Neural cell (in vitro differentiated cells): ENCODE measurements around the gene MICAL2. TPM values are rescaled to one million over a fixed set of nuclear protein-coding genes. Genes with fewer than 3 reads are reported as not detected.

Experiments
- H2AFZ ChIP-seq: fragments of 200-600, 300-800 bp; sonication (generic), shearing (Covaris generic); 2 replicates; pipeline ENCODE4 v1.6.0; 2014; ENCODE audit warnings: low read depth, mild to moderate bottlenecking, antibody characterized with exemption, low read length, moderate library complexity
- H3F3A ChIP-seq: fragments of 200-600 bp; shearing (Covaris generic); 2 replicates; pipeline ENCODE4 v1.6.1; 2016; ENCODE audit warnings: mild to moderate bottlenecking, moderate library complexity, mixed read lengths, antibody characterized with exemption, low read length; ENCODE audit not compliant: insufficient read depth, poor library complexity, severe bottlenecking
- H3K27ac ChIP-seq: fragments of 200-600, 300-800 bp; sonication (generic), shearing (Covaris generic); 2 replicates; pipeline ENCODE4 v1.5.1; 2014; ENCODE audit warnings: mild to moderate bottlenecking, low read length, moderate library complexity
- H3K27me3 ChIP-seq: fragments of 300-800, 200-600 bp; sonication (generic), shearing (Covaris generic); 2 replicates; pipeline ENCODE4 v1.6.0; 2014; ENCODE audit warnings: mild to moderate bottlenecking, low read depth, low read length, moderate library complexity; ENCODE audit not compliant: insufficient read depth
- H3K36me3 ChIP-seq: fragments of 300-800, 200-600 bp; sonication (generic), shearing (Covaris generic); 2 replicates; pipeline ENCODE4 v1.5.1; 2014; ENCODE audit warnings: mild to moderate bottlenecking, antibody characterized with exemption, low read length, moderate library complexity; ENCODE audit not compliant: insufficient read depth
- H3K4me2 ChIP-seq: fragments of 300-800, 200-600 bp; sonication (generic), shearing (Covaris generic); 2 replicates; pipeline ENCODE4 v1.6.0; 2014; ENCODE audit warnings: mild to moderate bottlenecking, low read length
- H3K4me3 ChIP-seq: fragments of 300-800, 200-600 bp; sonication (generic), shearing (Covaris generic); 2 replicates; pipeline ENCODE4 v1.5.1; 2014; ENCODE audit warnings: mild to moderate bottlenecking, low read length, moderate library complexity
- H3K79me2 ChIP-seq: fragments of 200-600 bp; shearing (Covaris generic); replicated peaks from 2 replicates; pipeline ENCODE4 v1.6.0; 2014; ENCODE audit warnings: mild to moderate bottlenecking, low read length, moderate library complexity; ENCODE audit not compliant: insufficient read depth
- H3K9ac ChIP-seq: fragments of 300-800, 200-600 bp; sonication (generic), shearing (Covaris generic); 2 replicates; pipeline ENCODE4 v1.6.1; 2016; ENCODE audit warnings: mild to moderate bottlenecking, low read length, mixed read lengths
- H3K9me2 ChIP-seq: fragments of 200-600 bp; shearing (Covaris generic); 2 replicates; pipeline ENCODE4 v1.6.1; 2016; ENCODE audit warnings: mild to moderate bottlenecking, low read length, mixed read lengths; ENCODE audit not compliant: insufficient read depth
- H3K9me3 ChIP-seq: fragments of 200-600, 300-800 bp; sonication (generic), shearing (Covaris generic); 2 replicates; pipeline ENCODE4 v1.6.1; 2016; ENCODE audit warnings: mild to moderate bottlenecking, mixed run types, low read length, moderate library complexity, mixed read lengths
- H4K20me1 ChIP-seq: fragments of 200-600 bp; shearing (Covaris generic); 2 replicates; pipeline ENCODE4 v1.6.1; 2016; ENCODE audit warnings: mild to moderate bottlenecking, mixed run types; ENCODE audit not compliant: insufficient read depth
- CTCF ChIP-seq: fragments of 450-650 bp; IDR thresholded peaks from 2 replicates; pipeline ENCODE4 v1.5.1; 2014; ENCODE audit warnings: antibody characterized with exemption, mild to moderate bottlenecking, moderate library complexity; ENCODE audit not compliant: poor library complexity, severe bottlenecking
- EP300 ChIP-seq: fragments of 450-650 bp; conservative IDR thresholded peaks from 2 replicates; pipeline ENCODE4 v1.6.1; 2014; ENCODE audit warnings: antibody characterized with exemption, mild to moderate bottlenecking, moderate library complexity; ENCODE audit not compliant: poor library complexity, severe bottlenecking
- EZH2 ChIP-seq: fragments of 200-600, 300-800 bp; shearing (Covaris generic), sonication (generic); IDR thresholded peaks from 2 replicates; pipeline ENCODE4 v1.6.1; 2014; ENCODE audit warnings: antibody characterized with exemption, low read length, borderline replicate concordance, mild to moderate bottlenecking; ENCODE audit not compliant: insufficient read depth, poor library complexity, severe bottlenecking
- MXI1 ChIP-seq: fragments of 450-650 bp; conservative IDR thresholded peaks from 2 replicates; pipeline ENCODE4 v1.6.1; 2014; ENCODE audit warnings: antibody characterized with exemption, mild to moderate bottlenecking; ENCODE audit not compliant: poor library complexity, severe bottlenecking
- POLR2AphosphoS5 ChIP-seq: IDR thresholded peaks from 2 replicates; pipeline ENCODE4 v1.6.1; 2012
- RAD21 ChIP-seq: fragments of 450-650 bp; conservative IDR thresholded peaks from 2 replicates; pipeline ENCODE4 v1.6.1; 2014; ENCODE audit warnings: antibody characterized with exemption, mild to moderate bottlenecking, moderate library complexity
- SMC3 ChIP-seq: fragments of 450-650 bp; conservative IDR thresholded peaks from 2 replicates; pipeline ENCODE4 v1.6.1; 2014; ENCODE audit warnings: antibody characterized with exemption, mild to moderate bottlenecking, moderate library complexity; ENCODE audit not compliant: poor library complexity
- TAF1 ChIP-seq: IDR thresholded peaks from 2 replicates; pipeline ENCODE4 v1.6.1; 2012; ENCODE audit warnings: low read depth
- polyA plus RNA-seq: library from polyadenylated mRNA; depleted of rRNA; stranded (reverse); fragments of >200 nt; gene quantifications from 2 replicates; pipeline ENCODE4 v1.2.3, GENCODE V29; 2014
- TF ChIP-seq, protein P1 (sequence below): IDR thresholded peaks from 2 replicates; pipeline ENCODE4 v1.6.1; 2012; ENCODE audit warnings: borderline replicate concordance

The MICAL2 gene
- polyA plus RNA-seq, 1 donor from 2014 or later = 2.2 TPM

DNA sequence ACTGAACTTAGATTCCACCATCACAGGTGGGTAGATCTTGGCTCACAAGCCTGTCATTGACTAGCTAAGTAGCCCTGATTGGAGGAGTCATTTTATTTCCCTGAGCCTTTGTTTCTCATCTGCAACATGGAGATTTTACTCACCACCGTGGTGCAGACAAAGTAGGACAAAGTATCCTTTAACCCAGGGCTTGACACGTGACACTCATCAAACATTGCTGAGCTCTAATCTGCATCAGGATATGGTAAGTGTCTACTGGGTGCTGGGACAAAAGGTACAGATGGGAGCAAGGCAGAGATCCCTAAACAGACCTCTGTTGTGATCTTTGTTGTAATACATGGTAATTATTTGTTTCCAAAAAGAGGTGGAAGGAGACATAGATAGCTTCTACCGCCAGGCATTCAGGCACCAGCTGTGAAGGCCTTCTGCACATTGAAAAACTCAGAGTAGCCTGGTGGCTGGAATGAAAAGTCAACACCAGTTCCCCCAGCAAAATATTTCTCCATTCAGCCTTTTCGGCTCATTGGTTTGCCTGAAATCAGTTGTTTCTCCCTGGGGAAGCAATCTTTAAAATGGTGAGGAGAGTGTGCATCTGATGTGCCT, 18.3 kb upstream of the MICAL2 start:
- Histone ChIP-seq H3K27me3 (no peaks in the 10 kb centered on the region), H3K79me2 (no peaks in the 10 kb centered on the region), H2AFZ (no peak overlapping the region), H3K9me2 (no peaks in the 10 kb centered on the region), H3K4me3 (no peak overlapping the region), H4K20me1 (no peaks in the 10 kb centered on the region), H3K27ac (no peak overlapping the region), H3K36me3 (no peaks in the 10 kb centered on the region), H3K9me3 (no peaks in the 10 kb centered on the region), H3K4me2 (no peak overlapping the region), H3K9ac (no peak overlapping the region), H3F3A (no peaks in the 10 kb centered on the region)
- TF ChIP-seq EP300 = no peak
- no peak for TF ChIP-seq EZH2
- TF ChIP-seq CTCF = no peak
- no peak for TF ChIP-seq TAF1
- TF ChIP-seq SMC3 = no peak
- TF ChIP-seq, protein P1, sequence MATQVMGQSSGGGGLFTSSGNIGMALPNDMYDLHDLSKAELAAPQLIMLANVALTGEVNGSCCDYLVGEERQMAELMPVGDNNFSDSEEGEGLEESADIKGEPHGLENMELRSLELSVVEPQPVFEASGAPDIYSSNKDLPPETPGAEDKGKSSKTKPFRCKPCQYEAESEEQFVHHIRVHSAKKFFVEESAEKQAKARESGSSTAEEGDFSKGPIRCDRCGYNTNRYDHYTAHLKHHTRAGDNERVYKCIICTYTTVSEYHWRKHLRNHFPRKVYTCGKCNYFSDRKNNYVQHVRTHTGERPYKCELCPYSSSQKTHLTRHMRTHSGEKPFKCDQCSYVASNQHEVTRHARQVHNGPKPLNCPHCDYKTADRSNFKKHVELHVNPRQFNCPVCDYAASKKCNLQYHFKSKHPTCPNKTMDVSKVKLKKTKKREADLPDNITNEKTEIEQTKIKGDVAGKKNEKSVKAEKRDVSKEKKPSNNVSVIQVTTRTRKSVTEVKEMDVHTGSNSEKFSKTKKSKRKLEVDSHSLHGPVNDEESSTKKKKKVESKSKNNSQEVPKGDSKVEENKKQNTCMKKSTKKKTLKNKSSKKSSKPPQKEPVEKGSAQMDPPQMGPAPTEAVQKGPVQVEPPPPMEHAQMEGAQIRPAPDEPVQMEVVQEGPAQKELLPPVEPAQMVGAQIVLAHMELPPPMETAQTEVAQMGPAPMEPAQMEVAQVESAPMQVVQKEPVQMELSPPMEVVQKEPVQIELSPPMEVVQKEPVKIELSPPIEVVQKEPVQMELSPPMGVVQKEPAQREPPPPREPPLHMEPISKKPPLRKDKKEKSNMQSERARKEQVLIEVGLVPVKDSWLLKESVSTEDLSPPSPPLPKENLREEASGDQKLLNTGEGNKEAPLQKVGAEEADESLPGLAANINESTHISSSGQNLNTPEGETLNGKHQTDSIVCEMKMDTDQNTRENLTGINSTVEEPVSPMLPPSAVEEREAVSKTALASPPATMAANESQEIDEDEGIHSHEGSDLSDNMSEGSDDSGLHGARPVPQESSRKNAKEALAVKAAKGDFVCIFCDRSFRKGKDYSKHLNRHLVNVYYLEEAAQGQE = no peak
- TF ChIP-seq POLR2AphosphoS5 = no peak
- TF ChIP-seq MXI1 = no peak
- TF ChIP-seq RAD21 = no peak

GRCh38 chr11:12092714-12093113, 17.7 kb upstream of the MICAL2 start:
- H2AFZ ChIP-seq = no peak overlapping the region
- TF ChIP-seq SMC3 = no peak
- no peak for TF ChIP-seq RAD21
- no peak for TF ChIP-seq TAF1
- no peak for TF ChIP-seq POLR2AphosphoS5
- TF ChIP-seq, protein P1 = no peak
- no peak for TF ChIP-seq CTCF
- TF ChIP-seq MXI1 = no peak
- TF ChIP-seq EZH2 = no peak
- H3K79me2 ChIP-seq = no peaks in the 10 kb centered on the region
- H4K20me1 ChIP-seq = no peaks in the 10 kb centered on the region
- no peak overlapping the region for H3K4me3 ChIP-seq
- no peak overlapping the region for H3K4me2 ChIP-seq
- H3K36me3 ChIP-seq = no peaks in the 10 kb centered on the region
- no peaks in the 10 kb centered on the region for H3K27me3 ChIP-seq
- no peaks in the 10 kb centered on the region for H3K9me2 ChIP-seq
- no peaks in the 10 kb centered on the region for H3F3A ChIP-seq
- no peaks in the 10 kb centered on the region for H3K9me3 ChIP-seq
- H3K27ac ChIP-seq = no peak overlapping the region
- H3K9ac ChIP-seq = no peak overlapping the region
